Kidney glomerular epithelial cell (primary cell): Measurements from ENCODE around the gene RBM4.
"Not testable (repeated sequence)": the region's sequence is repeated elsewhere in the genome, so short reads cannot be mapped to it uniquely, and the experiment has no call there.

Experiments used
- DNase-seq: peaks from one replicate; lab custom pipeline; 2025; lab: John Stamatoyannopoulos, UW

Gene RBM4

GRCh38 chr11:66638177-66639065 lies at the start of gene RBM4:
TSS of gene RBM4 (plus strand) at chr11:66638703. CDS start at chr11:66639712, 1,009 bp downstream.
- peak; percentile 99 for DNase-seq

DNA sequence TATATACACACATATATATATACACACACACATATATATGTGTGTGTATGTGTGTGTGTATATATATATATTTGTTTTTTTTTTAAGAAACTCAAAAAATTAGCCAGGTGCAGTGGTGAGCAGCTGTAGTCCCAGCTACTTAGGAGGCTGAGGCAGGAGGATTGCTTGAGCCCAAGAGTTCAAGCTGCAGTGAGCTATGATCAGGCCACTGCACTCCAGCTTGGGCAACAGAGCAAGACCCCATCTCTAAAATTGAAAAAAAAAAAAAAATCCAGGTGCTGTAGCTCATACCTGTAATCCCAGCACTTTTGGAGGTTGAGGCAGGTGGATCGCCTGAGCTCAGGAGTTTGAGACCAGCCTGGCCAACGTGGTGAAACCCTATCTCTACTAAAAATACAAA lies 49.2 kb upstream of the RBM4 start:
- DNase-seq = not testable (repeated sequence)

GRCh38 chr11:66589996-66590675 lies 48.4 kb upstream of the RBM4 start:
- DNase-seq = no peak

DNA sequence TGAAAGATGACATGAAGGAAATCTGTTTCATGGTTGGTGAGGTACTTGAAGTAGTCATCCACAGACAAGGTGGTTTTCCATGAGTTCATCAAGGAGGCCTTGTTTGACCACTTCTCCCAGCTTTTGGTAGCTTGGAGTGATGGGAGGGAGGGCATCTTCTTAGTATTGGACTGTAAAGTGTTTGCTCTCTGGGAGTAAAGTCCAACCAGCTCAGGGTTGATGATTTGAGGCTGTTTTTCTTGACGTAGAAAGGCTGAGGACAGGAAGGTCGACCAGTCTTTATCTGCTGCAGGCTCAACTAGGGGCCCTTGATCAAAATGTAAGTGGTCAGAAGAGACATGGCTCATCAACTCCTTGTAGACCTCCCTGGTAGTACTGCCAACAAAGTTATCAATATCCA lies 47.3 kb upstream of the RBM4 start:
- no peak for DNase-seq

- peak; percentile 90 for DNase-seq
Observed at GRCh38 chr11:66592457-66593302, 45.8 kb upstream of the RBM4 start, which contains the start of the genes CCDC87 and CCS. TSS of gene CCDC87 (minus strand) at chr11:66593063. CDS start at chr11:66593015, 48 bp downstream. TSS of gene CCS (plus strand) at chr11:66593185. CDS start at chr11:66593262, 77 bp downstream.

DNA sequence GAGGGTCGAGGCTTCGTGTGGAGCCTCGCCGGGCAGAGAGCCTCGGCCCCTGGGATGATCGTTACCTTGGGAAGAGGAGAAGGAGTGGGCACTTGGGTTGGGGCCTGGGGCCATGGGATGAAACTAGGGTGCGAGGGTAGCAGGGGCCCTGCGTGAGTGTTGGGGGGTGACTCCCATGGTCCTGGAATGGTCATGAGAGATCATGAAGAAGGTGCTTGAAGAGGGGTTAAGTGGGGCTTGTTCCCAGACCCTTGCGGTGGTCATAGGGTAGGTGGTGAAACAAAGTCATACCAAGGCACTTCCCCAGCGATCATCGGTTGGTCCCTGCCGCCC lies 45.2 kb upstream of the RBM4 start:
- no peak for DNase-seq

DNA sequence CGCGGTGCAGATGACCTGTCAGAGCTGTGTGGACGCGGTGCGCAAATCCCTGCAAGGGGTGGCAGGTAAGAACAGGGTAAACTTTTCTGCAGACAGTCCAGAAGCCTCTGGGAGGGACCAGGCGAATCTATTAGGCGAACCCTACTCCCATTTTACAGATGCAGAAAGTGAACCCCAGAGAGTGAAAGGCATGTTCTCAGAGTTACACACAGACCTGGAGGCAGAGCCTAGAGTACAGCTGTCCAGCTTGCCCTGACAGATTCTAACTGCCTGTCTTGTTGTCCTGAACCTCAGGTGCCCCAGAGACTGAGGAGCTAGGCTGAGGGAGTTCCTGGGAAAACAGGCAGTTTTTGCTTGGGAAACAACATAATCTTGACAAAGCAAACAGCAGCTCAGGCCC lies 44.9 kb upstream of the RBM4 start:
- no peak for DNase-seq

GRCh38 chr11:66595245-66595904 lies 43.1 kb upstream of the RBM4 start:
- no peak for DNase-seq

DNA sequence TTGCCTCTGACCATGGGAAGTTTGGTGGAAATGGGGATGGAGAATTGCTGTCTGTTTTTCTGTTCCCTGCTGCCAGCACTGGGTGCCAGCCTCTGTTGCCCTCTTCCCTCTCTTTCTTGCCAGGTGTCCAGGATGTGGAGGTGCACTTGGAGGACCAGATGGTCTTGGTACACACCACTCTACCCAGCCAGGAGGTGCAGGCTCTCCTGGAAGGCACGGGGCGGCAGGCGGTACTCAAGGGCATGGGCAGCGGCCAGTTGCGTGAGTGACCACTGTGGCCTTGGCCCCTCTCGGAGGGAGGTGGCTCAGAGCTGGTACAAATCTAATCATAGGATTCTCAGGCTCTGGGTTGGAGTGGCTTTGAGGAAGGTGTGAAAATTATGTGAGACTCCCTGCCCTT lies 39.5 kb upstream of the RBM4 start:
- DNase-seq = no peak

- DNase-seq = no peak
Observed at GRCh38 chr11:66600219-66600618, 38.3 kb upstream of the RBM4 start.

- no peak for DNase-seq
Observed at GRCh38 chr11:66600631-66601233, 37.8 kb upstream of the RBM4 start.

GRCh38 chr11:66603072-66603471 lies 35.4 kb upstream of the RBM4 start:
- DNase-seq = no peak

DNA sequence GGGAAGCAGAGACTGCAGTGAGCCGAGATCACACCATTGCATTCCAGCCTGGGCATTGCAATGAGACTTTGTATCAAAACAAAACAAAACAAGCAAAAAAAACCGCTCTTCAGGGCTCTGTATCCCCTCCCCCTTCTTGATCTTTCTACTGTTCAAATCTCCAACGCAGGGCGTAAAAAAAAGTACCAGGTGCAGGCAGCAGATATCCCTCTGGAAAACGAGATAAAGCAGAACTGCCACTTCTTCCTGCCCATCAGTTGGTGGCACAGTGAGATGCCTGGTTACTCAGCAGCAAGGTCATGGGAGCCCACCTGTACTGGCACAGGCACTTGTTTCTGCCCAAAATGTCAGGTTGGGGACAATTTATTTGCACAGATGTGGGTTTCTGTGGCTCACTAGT lies 34.3 kb upstream of the RBM4 start:
- no peak for DNase-seq

DNA sequence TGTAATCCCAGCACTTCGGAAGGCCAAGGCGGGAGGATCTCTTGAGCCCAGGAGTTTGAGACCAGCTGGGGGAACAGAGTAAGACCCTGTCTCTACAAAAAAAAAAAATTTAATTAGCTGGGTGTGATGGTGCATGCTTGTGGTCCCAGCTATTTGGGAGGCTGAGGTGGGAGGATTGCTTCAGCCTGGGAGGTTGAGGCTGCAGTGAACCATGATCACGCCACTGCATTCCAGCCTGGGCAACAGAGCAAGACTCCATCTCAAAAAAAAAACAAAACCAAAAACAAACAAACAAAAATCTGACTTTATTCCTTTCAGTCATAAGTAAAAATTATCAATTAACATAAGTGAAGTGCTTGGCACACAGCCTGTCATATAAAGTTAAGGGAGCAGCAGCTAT lies 31.9 kb upstream of the RBM4 start:
- DNase-seq = not testable (repeated sequence)

- DNase-seq = no peak
Observed at GRCh38 chr11:66607126-66607834, 31.2 kb upstream of the RBM4 start.

DNA sequence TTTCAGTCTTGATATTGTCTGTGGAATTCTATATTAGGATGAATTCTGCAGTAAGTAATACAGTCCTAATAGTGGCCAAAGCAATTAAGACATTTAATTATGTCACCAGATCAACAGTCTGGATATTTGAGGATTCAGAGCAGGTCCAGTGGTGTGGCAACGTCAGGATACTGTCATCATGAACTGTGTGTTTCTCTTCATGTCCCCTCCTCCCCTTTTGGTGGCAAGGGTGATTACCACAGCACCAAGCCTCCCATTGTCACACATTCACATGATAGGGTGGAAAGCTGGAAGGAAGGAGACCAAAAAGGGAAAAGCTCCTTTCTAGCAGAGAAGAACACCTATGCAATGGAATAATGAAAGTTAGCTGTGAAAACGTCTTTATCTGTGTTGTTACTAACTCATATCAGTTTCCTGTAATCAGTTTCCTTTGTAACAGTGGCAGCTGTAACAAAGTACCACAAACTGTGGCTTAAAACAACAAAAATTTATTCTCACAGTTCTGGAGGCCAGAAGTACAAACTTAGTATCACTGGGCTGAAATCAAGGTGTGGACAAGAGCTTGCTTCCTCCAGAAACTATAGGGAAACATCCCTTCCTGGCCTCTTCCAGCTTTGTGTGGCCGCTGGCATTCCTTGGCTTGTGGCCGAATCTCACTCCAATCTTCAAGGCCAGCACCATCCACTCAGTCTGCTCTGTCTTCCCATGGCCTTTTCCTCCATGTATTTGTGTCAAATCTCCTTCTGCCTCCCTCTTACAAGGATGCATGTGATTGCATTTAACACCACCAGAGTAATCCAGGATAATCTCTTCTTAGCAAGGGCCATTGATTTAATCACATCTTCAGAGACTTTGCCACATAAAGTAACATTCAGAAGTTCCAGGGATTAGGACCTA lies 28.5 kb upstream of the RBM4 start:
- no peak for DNase-seq

- DNase-seq = no peak
Observed at GRCh38 chr11:66612458-66612857, 26.0 kb upstream of the RBM4 start.

DNA sequence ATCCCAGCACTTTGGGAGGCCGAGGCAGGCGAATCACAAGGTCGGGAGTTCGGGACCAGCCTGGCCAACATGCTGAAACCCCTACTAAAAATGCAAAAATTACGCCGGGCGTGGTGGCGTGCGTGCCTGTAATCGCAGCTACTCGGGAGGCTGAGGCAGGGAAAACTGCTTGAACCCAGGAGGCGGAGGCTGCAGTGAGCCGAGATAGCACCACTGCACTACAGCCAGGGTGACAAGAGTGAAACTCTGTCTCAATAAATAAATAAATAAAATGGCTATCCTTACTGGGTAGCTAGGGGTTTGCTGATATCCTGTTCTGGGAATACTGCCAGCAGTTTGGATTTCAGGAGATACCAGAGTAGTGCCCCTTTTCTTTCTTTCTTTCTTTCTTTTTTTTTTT lies 24.4 kb upstream of the RBM4 start:
- DNase-seq = no peak

DNA sequence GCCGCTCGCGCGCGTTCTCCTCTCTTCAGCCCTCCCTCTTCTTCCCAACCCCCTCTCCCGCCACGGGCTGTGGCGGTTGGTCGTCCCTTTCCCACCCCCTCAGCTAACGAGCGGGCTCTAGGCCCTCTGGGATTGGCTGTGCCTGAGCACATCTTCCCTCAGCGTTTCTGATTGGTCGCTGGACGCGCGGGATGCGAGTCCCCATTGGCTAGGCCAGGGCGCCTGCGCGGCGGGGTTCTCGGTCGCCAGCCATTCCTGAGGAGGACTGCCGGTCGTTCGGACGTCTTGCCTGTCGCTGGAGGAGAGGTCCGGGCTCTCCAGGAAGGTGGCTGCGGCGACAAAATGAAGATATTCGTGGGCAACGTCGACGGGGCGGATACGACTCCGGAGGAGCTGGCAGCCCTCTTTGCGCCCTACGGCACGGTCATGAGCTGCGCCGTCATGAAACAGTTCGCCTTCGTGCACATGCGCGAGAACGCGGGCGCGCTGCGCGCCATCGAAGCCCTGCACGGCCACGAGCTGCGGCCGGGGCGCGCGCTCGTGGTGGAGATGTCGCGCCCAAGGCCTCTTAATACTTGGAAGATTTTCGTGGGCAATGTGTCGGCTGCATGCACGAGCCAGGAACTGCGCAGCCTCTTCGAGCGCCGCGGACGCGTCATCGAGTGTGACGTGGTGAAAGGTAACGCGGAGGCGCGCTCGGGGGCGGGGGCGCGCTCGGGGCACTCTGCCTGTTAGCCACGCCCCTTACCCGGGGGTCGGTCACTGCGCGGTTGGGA lies 21.9 kb upstream of the RBM4 start, which contains the start of gene RBM14:
TSS of gene RBM14 (plus strand) at position 252 of the 776 bp plus-strand sequence. CDS start at position 343, 91 bp downstream.
- DNase-seq = peak; percentile 97
